GM21619 (cell line): ENCODE data around the gene EIF4B.
"Not testable (repeated sequence)": the region's sequence is repeated elsewhere in the genome, so short reads cannot be mapped to it uniquely, and the experiment has no call there.

Experiments used
- ATAC-seq: cut with Tn5 transposase; IDR thresholded peaks from one replicate; pipeline ENCODE4 v1.9.1; 2021; ENCODE audit not compliant: unreplicated experiment

EIF4B gene

GRCh38 chr12:52992699-52993557 is 13.3 kb upstream of the EIF4B start:
- ATAC-seq: no peak

GRCh38 chr12:52993558-52993869 is 12.7 kb upstream of the EIF4B start:
- ATAC-seq: no peak

- no peak for ATAC-seq
These were observed 2.1 kb upstream of the EIF4B start for GRCh38 chr12:53004178-53004577.

DNA sequence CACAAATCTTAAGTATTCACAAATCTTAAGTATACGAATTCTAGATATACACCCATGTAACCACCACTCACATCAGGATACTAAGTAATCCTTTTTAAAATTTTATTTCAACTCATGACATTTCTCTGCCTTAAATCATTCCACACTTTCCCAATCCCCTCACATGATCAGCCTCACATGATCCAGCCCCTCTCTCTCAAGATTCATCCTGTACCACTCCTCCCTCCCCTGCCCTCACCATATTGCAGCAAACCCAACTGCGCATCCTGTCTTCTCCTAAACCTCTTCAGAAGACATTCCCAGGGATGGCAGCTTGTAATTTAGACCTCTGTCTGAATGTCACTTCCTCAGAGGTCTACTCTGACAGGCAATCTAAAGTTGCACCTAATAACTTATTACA is 1.7 kb upstream of the EIF4B start:
- no peak for ATAC-seq

GRCh38 chr12:53005215-53005985 is 856 bp upstream of the EIF4B start:
- ATAC-seq: no peak

DNA sequence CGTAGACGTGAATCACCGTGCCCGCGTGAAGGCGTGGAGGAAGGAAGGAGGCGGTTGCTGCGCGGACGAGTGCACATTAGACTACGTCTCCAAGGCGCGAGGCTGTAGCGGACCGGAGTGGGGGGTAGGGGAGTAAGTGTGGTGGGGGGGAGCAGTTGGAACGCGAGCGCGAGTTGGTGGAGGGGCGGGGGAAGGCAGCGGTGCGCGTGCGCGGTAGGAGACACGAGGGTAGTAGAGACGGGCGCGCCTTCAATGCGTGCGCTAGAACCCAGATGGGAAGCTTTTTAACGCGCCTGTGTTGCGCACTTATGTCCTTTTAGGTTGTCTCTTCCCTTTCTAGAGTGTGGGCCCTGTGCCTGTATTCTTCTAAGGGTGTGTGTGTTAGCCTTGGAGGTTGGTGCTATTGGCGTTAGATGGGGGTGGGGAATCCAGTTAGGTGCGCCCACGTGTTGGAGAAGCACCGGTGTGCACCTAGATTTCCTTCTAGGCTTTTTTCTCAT is 604 bp downstream of the EIF4B start:
- peak; percentile 29 for ATAC-seq

- no peak for ATAC-seq
These were observed 1.1 kb downstream of the EIF4B start for GRCh38 chr12:53007343-53007742.

DNA sequence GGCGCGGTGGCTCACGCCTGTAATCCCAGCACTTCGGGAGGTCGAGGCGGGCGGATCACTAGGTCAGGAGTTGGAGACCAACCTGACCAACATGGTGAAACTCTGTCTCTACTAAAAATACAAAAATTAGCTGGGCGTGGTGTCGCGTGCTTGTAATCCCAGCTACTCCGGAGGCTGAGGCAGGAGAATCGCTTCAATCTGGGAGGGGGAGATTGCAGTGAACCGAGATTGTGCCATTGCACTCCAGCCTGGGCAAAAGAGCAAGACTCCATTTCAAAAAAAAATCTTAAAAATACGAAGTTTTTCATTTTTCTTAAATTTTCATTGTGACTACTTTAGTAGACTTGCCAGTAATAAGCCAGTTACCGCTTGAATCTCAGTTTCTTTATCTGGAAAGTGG is 2.5 kb downstream of the EIF4B start:
- ATAC-seq: not testable (repeated sequence)

- ATAC-seq: no peak
These were observed 4.7 kb downstream of the EIF4B start for GRCh38 chr12:53010955-53011354.

DNA sequence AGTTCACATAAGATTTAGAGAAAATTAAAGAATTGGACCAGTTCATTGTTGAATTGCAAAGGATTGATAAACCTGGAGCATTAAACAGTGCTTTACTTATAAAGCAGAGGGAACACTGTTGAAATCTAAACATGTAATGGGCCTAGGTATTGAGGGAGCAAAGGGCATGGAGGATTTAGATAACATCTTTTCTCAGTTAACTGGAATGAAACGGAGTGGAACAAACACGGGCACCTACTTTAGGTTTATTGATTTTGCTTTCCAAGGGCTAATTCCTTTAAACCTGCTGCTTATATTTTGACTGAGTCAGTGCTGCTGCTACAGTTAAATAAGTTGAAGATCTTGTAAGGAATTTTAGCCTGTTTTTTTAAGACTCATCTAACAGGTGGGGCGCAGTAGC is 5.6 kb downstream of the EIF4B start:
- no peak for ATAC-seq

DNA sequence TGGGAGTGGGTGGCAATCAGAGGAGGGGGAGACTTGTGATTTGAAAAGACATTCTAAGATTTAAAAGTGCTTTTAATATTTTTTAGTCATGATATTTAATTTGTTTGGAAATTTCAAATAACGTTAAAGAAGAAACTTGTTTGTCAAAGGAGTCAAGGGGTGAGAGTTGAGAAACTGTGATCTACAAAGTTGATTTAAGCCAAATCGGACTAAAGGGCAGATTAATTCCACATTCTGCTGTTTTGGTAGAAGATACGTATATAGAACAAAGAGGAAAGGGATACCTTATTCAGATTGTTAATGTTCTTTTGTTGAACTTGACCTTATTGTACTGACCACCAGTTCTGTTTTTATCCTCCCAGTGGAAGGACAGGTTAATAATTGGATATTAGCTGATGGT is 6.7 kb downstream of the EIF4B start:
- no peak for ATAC-seq

GRCh38 chr12:53014709-53015108 is 8.5 kb downstream of the EIF4B start:
- no peak for ATAC-seq

- ATAC-seq: no peak
These were observed 19.0 kb downstream of the EIF4B start for GRCh38 chr12:53025250-53025649.

DNA sequence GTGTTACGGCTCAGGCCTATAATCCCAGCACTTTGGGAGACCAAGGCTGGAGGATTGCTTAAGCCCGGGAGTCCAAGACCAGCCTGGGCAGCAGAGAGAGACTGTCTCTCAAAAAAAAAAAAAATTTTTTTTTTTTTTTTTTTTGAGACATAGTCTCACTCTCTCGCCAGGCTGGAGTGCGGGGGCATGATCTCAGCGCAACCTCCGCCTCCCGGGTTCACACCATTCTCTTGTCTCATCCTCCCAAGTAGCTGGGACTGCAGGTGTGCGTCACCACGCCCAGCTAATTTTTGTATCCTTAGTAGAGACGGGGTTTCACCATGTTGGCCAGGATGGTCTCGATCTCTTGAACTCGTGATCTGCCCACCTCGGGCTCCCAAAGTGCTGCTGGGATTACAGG is 20.8 kb downstream of the EIF4B start:
- not testable (repeated sequence) for ATAC-seq

- ATAC-seq: no peak
These were observed 25.4 kb downstream of the EIF4B start for GRCh38 chr12:53031616-53032015.

GRCh38 chr12:53033832-53034231 is 27.6 kb downstream of the EIF4B start:
- not testable (repeated sequence) for ATAC-seq

DNA sequence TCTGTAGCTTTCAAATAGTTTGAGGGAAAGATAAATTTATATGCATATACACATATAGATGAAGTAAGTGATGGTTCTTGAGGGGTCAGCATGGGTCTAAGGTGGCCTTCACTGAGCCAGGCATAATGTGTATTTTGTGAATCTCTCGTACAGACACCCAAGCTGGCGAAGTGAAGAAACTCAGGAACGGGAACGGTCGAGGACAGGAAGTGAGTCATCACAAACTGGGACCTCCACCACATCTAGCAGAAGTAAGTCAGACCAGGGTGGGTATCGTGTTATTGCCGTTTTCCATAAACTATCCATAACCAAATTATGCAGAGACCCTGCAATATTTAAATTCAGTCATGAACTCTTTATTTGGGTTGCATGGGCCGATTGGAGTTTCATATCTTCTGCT is 28.2 kb downstream of the EIF4B start:
- ATAC-seq: no peak

- no peak for ATAC-seq
These were observed 30.5 kb downstream of the EIF4B start for GRCh38 chr12:53036802-53037201.

GRCh38 chr12:53039851-53040250 is 33.6 kb downstream of the EIF4B start:
- no peak for ATAC-seq

DNA sequence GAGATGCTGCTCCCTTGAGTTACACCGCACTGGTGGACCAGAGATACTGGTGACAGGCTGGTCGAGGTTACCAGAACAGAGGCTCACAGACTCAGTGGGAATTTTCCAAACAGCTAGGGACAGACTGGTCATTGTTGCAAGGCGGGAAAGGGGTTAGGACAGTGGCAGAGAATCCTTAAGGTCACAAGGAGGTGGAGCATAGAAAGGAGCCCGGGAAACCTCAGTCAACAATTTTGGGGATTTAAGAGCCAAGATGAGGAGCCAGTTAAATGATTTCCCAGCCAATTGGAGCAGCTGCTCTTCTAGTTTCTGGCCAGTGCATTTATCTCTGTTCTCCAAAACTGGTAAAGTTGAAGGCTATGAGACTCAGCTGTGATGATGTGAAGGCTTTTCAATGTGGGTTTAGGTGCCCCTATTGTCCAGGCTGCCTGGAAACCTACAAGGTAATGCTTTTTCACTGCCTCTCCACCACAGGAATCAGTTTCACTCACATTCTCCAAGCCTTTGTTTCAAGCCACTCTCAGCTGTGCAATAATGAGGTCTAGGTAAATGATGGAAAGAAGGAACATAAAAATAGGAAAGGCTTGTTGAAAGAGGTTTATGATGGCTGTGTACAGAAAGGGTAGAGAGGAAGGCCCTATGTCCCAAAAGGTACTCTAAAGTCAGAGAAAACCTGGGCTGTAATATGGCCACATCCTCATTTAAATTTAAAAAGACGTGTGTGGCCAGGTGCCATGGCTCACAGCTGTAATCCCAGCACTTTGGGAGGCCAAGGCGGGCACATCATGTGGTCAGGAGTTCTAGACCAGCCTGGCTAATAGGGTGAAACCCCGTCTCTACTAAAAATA is 36.6 kb downstream of the EIF4B start:
- no peak for ATAC-seq

DNA sequence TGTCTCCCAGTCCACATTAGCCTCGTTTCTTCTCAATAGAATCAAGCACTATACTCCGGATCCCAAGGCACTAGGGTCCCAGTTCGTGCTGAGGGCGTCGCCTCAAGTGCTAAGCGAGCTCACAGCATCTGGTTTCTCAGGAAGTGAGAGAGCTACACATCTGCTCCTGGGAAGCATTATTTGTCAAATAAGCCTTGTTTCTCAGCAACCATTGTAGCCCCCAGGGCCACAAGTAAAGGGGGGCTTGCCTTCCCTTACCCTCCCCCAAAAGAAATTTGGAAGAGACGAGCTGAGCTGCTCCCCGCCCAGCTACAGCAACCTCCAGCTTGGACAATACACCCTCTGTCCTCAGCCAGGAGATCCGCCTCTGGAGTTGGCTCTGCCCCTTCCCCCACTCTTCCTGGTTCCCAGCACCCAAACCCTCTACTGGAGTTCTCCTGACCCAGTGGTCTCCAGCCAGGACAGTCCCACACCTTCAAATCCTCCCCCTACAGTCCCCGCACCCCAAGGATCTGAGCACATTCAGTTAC is 37.9 kb downstream of the EIF4B start:
- ATAC-seq: no peak
